Activated T-cell treated with anti-CD3 and anti-CD28 coated beads, Interleukin-2, amount 50 U/mL, for 4 hours (primary cell): ENCODE measurements around the gene SLIT3. TPM values are rescaled to one million over a fixed set of nuclear protein-coding genes. Genes with fewer than 3 reads are reported as not detected.

ENCODE experiments used
- ATAC-seq, 2 donors: fragments of 200-7000 bp; cut with Tn5 transposase; one replicate each; pipeline ENCODE4 v1.10.0; 2021
- DNase-seq: peaks from one replicate; pipeline ENCODE4 v3.0.0-alpha.2; 2020
- H3K27me3 Mint-ChIP-seq: one replicate; pipeline ENCODE4 v1.8.0; 2021; ENCODE audit warnings: low read depth, mixed read lengths
- H3K36me3 Mint-ChIP-seq: one replicate; pipeline ENCODE4 v1.8.0; 2022; ENCODE audit warnings: mixed read lengths; ENCODE audit not compliant: insufficient read depth
- H3K4me1 Mint-ChIP-seq: one replicate; pipeline ENCODE4 v1.8.0; 2021; ENCODE audit warnings: low read depth, mixed read lengths
- H3K4me3 Mint-ChIP-seq: one replicate; pipeline ENCODE4 v1.8.0; 2021; ENCODE audit warnings: mild to moderate bottlenecking, moderate library complexity, mixed read lengths
- H3K9me3 Mint-ChIP-seq: one replicate; pipeline ENCODE4 v1.8.0; 2021; ENCODE audit warnings: mixed read lengths
- total RNA-seq, 3 donors: library from RNA; stranded (reverse); gene quantifications; one replicate each; pipeline ENCODE4 v1.2.1, GENCODE V29; 2021

The SLIT3 gene
- total RNA-seq, 3 donors from 2014 or later = 0.03 to 0.16 (median 0.03) TPM

- peaks cover 1% of the 10 kb centered on the region for H3K27me3 Mint-ChIP-seq
- ATAC-seq (peak; percentile 44 to 53), DNase-seq (peak; percentile 55)
- peaks cover 5% of the 10 kb centered on the region for H3K4me1 Mint-ChIP-seq
- H3K4me3 Mint-ChIP-seq = no peak overlapping the region
- H3K36me3 Mint-ChIP-seq = no peaks in the 10 kb centered on the region
- no peaks in the 10 kb centered on the region for H3K9me3 Mint-ChIP-seq
Measured at GRCh38 chr5:168679515-168679920, 621.4 kb downstream of the SLIT3 start.

- Mint-ChIP-seq H3K4me1 (no peaks in the 10 kb centered on the region), H3K27me3 (peaks cover 1% of the 10 kb centered on the region), H3K36me3 (no peaks in the 10 kb centered on the region), H3K4me3 (no peak overlapping the region), H3K9me3 (no peaks in the 10 kb centered on the region)
- no peak for ATAC-seq
- DNase-seq = no peak
Measured at GRCh38 chr5:168676501-168676900, 624.4 kb downstream of the SLIT3 start.

GRCh38 chr5:168675883-168676408, 625.0 kb downstream of the SLIT3 start:
- DNase-seq (no peak), ATAC-seq (no peak)
- no peaks in the 10 kb centered on the region for H3K4me1 Mint-ChIP-seq
- peaks cover 1% of the 10 kb centered on the region for H3K27me3 Mint-ChIP-seq
- no peaks in the 10 kb centered on the region for H3K9me3 Mint-ChIP-seq
- no peaks in the 10 kb centered on the region for H3K36me3 Mint-ChIP-seq
- H3K4me3 Mint-ChIP-seq = no peak overlapping the region

GRCh38 chr5:168674893-168675482, 626.0 kb downstream of the SLIT3 start:
- ATAC-seq (no peak), DNase-seq (no peak)
- H3K4me3 Mint-ChIP-seq = no peak overlapping the region
- no peaks in the 10 kb centered on the region for H3K36me3 Mint-ChIP-seq
- no peaks in the 10 kb centered on the region for H3K4me1 Mint-ChIP-seq
- H3K9me3 Mint-ChIP-seq = no peaks in the 10 kb centered on the region
- H3K27me3 Mint-ChIP-seq = peaks cover 1% of the 10 kb centered on the region

- Mint-ChIP-seq H3K4me1 (no peaks in the 10 kb centered on the region), H3K27me3 (peaks cover 1% of the 10 kb centered on the region), H3K9me3 (no peaks in the 10 kb centered on the region), H3K4me3 (no peak overlapping the region), H3K36me3 (no peaks in the 10 kb centered on the region)
- ATAC-seq (no peak), DNase-seq (no peak)
Measured at GRCh38 chr5:168672888-168673287, 628.1 kb downstream of the SLIT3 start.

- no peak overlapping the region for H3K4me3 Mint-ChIP-seq
- ATAC-seq (no peak), DNase-seq (no peak)
- no peaks in the 10 kb centered on the region for H3K9me3 Mint-ChIP-seq
- H3K36me3 Mint-ChIP-seq = no peaks in the 10 kb centered on the region
- peaks cover 1% of the 10 kb centered on the region for H3K27me3 Mint-ChIP-seq
- H3K4me1 Mint-ChIP-seq = no peaks in the 10 kb centered on the region
Measured at GRCh38 chr5:168672016-168672415, 628.9 kb downstream of the SLIT3 start.

GRCh38 chr5:168670881-168671575, 629.9 kb downstream of the SLIT3 start:
- Mint-ChIP-seq H3K4me3 (no peak overlapping the region), H3K27me3 (peaks cover 1% of the 10 kb centered on the region), H3K4me1 (no peaks in the 10 kb centered on the region), H3K36me3 (no peaks in the 10 kb centered on the region), H3K9me3 (no peaks in the 10 kb centered on the region)
- DNase-seq = no peak
- no peak for ATAC-seq

- Mint-ChIP-seq H3K4me1 (no peaks in the 10 kb centered on the region), H3K36me3 (no peaks in the 10 kb centered on the region), H3K9me3 (no peaks in the 10 kb centered on the region), H3K4me3 (no peak overlapping the region), H3K27me3 (no peaks in the 10 kb centered on the region)
- DNase-seq (no peak), ATAC-seq (no peak)
Measured at GRCh38 chr5:168669668-168670378, 631.1 kb downstream of the SLIT3 start.

GRCh38 chr5:168669156-168669555, 631.8 kb downstream of the SLIT3 start:
- H3K4me3 Mint-ChIP-seq = no peak overlapping the region
- DNase-seq = no peak
- no peaks in the 10 kb centered on the region for H3K4me1 Mint-ChIP-seq
- H3K9me3 Mint-ChIP-seq = no peaks in the 10 kb centered on the region
- no peaks in the 10 kb centered on the region for H3K27me3 Mint-ChIP-seq
- no peak for ATAC-seq
- no peaks in the 10 kb centered on the region for H3K36me3 Mint-ChIP-seq

GRCh38 chr5:168668078-168668477, 632.9 kb downstream of the SLIT3 start:
- no peak for DNase-seq

GRCh38 chr5:168667301-168667840, 633.6 kb downstream of the SLIT3 start:
- no peaks in the 10 kb centered on the region for H3K4me1 Mint-ChIP-seq
- H3K9me3 Mint-ChIP-seq = no peaks in the 10 kb centered on the region
- DNase-seq (no peak), ATAC-seq (no peak)
- H3K36me3 Mint-ChIP-seq = no peaks in the 10 kb centered on the region
- H3K4me3 Mint-ChIP-seq = no peak overlapping the region
- no peaks in the 10 kb centered on the region for H3K27me3 Mint-ChIP-seq

More at GRCh38 chr5:168668078-168668477, 632.9 kb downstream of the SLIT3 start:
- H3K9me3 Mint-ChIP-seq = no peaks in the 10 kb centered on the region
- no peak overlapping the region for H3K4me3 Mint-ChIP-seq
- ATAC-seq = no peak
- no peaks in the 10 kb centered on the region for H3K4me1 Mint-ChIP-seq
- H3K27me3 Mint-ChIP-seq = no peaks in the 10 kb centered on the region
- no peaks in the 10 kb centered on the region for H3K36me3 Mint-ChIP-seq

- no peak overlapping the region for H3K4me3 Mint-ChIP-seq
- ATAC-seq = no peak
- H3K9me3 Mint-ChIP-seq = no peaks in the 10 kb centered on the region
Measured at GRCh38 chr5:168666356-168666755, 634.6 kb downstream of the SLIT3 start.

GRCh38 chr5:168663276-168664004, 637.5 kb downstream of the SLIT3 start:
- Mint-ChIP-seq H3K27me3 (peaks cover 5% of the 10 kb centered on the region), H3K36me3 (no peaks in the 10 kb centered on the region)
- ATAC-seq = no peak

More at GRCh38 chr5:168666356-168666755, 634.6 kb downstream of the SLIT3 start:
- H3K27me3 Mint-ChIP-seq = no peaks in the 10 kb centered on the region
- no peak for DNase-seq
- no peaks in the 10 kb centered on the region for H3K36me3 Mint-ChIP-seq
- H3K4me1 Mint-ChIP-seq = no peaks in the 10 kb centered on the region

More at GRCh38 chr5:168663276-168664004, 637.5 kb downstream of the SLIT3 start:
- Mint-ChIP-seq H3K4me3 (no peak overlapping the region), H3K9me3 (no peaks in the 10 kb centered on the region), H3K4me1 (no peaks in the 10 kb centered on the region)
- DNase-seq = no peak
